Measurements from ENCODE around the gene NEDD8.

DNA sequence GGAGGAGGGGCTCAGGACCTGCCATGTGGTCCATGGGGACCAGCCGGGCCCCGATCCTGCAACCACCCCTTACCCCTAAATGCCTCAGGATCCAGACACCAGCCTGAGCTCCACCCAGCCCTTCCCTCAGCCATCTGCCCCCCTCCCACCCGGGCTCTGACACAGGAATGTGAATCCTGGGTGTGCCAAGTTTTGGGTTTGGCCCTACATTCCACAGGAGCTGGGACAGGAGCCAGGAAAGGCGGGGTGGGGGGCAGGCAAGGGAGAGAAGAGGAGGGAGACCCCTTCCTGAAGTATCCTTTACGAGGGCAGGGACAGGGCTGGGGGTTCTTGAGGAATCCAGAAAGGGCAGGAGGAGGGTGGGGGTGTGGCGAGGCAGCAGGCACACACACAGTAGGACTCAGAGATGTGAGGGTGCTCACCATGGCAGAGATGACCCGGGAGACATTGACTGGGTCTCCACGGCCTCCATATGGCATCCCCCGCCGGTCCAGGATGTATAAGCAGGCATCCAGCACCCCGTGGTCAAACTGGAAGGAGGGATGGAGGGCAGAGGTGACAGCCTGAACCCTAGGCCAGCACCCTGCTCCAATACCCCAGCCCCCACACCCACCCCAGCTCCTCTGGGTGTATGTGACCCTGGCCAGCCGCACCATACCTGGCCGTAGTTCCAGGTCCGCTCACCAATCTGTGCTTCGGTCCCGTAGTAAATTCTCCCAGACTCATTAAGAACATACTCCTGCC is 27.3 kb upstream of the NEDD8 start:
- TF ChIP-seq, protein P1, sequence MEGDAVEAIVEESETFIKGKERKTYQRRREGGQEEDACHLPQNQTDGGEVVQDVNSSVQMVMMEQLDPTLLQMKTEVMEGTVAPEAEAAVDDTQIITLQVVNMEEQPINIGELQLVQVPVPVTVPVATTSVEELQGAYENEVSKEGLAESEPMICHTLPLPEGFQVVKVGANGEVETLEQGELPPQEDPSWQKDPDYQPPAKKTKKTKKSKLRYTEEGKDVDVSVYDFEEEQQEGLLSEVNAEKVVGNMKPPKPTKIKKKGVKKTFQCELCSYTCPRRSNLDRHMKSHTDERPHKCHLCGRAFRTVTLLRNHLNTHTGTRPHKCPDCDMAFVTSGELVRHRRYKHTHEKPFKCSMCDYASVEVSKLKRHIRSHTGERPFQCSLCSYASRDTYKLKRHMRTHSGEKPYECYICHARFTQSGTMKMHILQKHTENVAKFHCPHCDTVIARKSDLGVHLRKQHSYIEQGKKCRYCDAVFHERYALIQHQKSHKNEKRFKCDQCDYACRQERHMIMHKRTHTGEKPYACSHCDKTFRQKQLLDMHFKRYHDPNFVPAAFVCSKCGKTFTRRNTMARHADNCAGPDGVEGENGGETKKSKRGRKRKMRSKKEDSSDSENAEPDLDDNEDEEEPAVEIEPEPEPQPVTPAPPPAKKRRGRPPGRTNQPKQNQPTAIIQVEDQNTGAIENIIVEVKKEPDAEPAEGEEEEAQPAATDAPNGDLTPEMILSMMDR (IDR thresholded peaks at IDR 0.05; ENCODE audit: borderline replicate concordance, extremely low read depth, low read length, poor library complexity, severe bottlenecking): no peak
- no peak for TF ChIP-seq EZH2 (IDR thresholded peaks at IDR 0.05; ENCODE audit: borderline replicate concordance, low read depth, low read length, severe bottlenecking)
